PC-3 (cell line): ENCODE data around the gene SLC30A7. TPM values are rescaled to one million over a fixed set of nuclear protein-coding genes. Genes with fewer than 3 reads are reported as not detected.

ENCODE experiments used
- ATAC-seq: fragments of 200-7000 bp; cut with Tn5 transposase; 2 replicates; pipeline ENCODE4 v1.9.1; 2020; ENCODE audit warnings: mild to moderate bottlenecking, moderate library complexity
- BruUV-seq: library from RNA; stranded (reverse); fragments of 400-500 nt; replicated peaks from 2 replicates; lab custom pipeline; 2021; lab: Mats Ljungman, UMichigan
- CTCF ChIA-PET: fragments of 300-600 bp; sonication (Branson Sonifier 250); formaldehyde crosslinking; loops from one replicate; lab custom pipeline; 2022; ENCODE audit warnings: antibody characterized with exemption; lab: Charles Lee
- POLR2A ChIA-PET: fragments of 300-600 bp; sonication (Branson Sonifier 250); formaldehyde crosslinking; loops from one replicate; lab custom pipeline; 2022; ENCODE audit warnings: antibody characterized with exemption; ENCODE audit not compliant: unreplicated experiment; lab: Charles Lee
- DNase-seq: peaks from one replicate; pipeline ENCODE4 v3.0.0-alpha.2; 2015
- H2AFZ ChIP-seq: fragments of 300-600 bp; sonication (generic); 2 replicates; pipeline ENCODE4 v1.6.0; 2016; ENCODE audit warnings: antibody characterized with exemption, low read length
- H3F3A ChIP-seq: fragments of 300-600 bp; sonication (generic); one replicate; pipeline ENCODE4 v1.6.0; 2017; ENCODE audit warnings: antibody characterized with exemption, low read length, control low read depth, mild to moderate bottlenecking; ENCODE audit not compliant: unreplicated experiment
- H3K27ac ChIP-seq: fragments of 300-600 bp; sonication (generic); 2 replicates; pipeline ENCODE4 v1.5.1; 2016; ENCODE audit warnings: mild to moderate bottlenecking, low read length
- H3K27me3 ChIP-seq: fragments of 300-600 bp; sonication (generic); 2 replicates; pipeline ENCODE4 v1.6.1; 2016; ENCODE audit warnings: low read length, mixed read lengths
- H3K36me3 ChIP-seq: fragments of 300-600 bp; sonication (generic); 2 replicates; pipeline ENCODE4 v1.6.1; 2016; ENCODE audit warnings: low read depth, mixed run types, low read length, mixed read lengths
- H3K4me1 ChIP-seq: fragments of 300-600 bp; sonication (generic); 2 replicates; pipeline ENCODE4 v1.5.1; 2016; ENCODE audit warnings: low read length; ENCODE audit not compliant: insufficient read depth
- H3K4me2 ChIP-seq: fragments of 300-600 bp; sonication (generic); 2 replicates; pipeline ENCODE4 v1.6.0; 2016; ENCODE audit warnings: low read length
- H3K4me3 ChIP-seq: fragments of 300-600 bp; sonication (generic); 2 replicates; pipeline ENCODE4 v1.5.1; 2016; ENCODE audit warnings: mild to moderate bottlenecking, low read length, mixed read lengths
- H3K79me2 ChIP-seq: fragments of 300-600 bp; sonication (generic); 2 replicates; pipeline ENCODE4 v1.6.1; 2017; ENCODE audit warnings: low read length, mixed read lengths
- H3K9ac ChIP-seq: fragments of 300-600 bp; sonication (generic); 2 replicates; pipeline ENCODE4 v1.6.0; 2016; ENCODE audit warnings: mild to moderate bottlenecking, low read length
- H3K9me2 ChIP-seq: fragments of 300-600 bp; sonication (generic); replicated peaks from 2 replicates; pipeline ENCODE4 v1.6.1; 2016; ENCODE audit warnings: mixed run types, low read length, mixed read lengths
- H3K9me3 ChIP-seq: fragments of 300-600 bp; sonication (generic); 2 replicates; pipeline ENCODE4 v1.6.1; 2016; ENCODE audit warnings: low read length, mixed read lengths
- H4K20me1 ChIP-seq: fragments of 300-600 bp; sonication (generic); 2 replicates; pipeline ENCODE4 v1.6.1; 2016; ENCODE audit warnings: low read length, mixed read lengths
- EZH2 ChIP-seq: fragments of 300-600 bp; sonication (generic); IDR thresholded peaks from one replicate; pipeline ENCODE4 v1.6.1; 2017; ENCODE audit warnings: antibody characterized with exemption, mild to moderate bottlenecking, low read length; ENCODE audit not compliant: unreplicated experiment
- EZH2phosphoT487 ChIP-seq: fragments of 300-600 bp; sonication (generic); IDR thresholded peaks from 2 replicates; pipeline ENCODE4 v1.6.1; 2018; ENCODE audit warnings: mild to moderate bottlenecking, antibody characterized with exemption, low read length, borderline replicate concordance
- intact Hi-C: fragments of 100-400 bp; cut with micrococcal nuclease; formaldehyde crosslinking; loops from 2 replicates; pipeline ENCODE4 v1.9.0; 2023
- total RNA-seq: library from RNA; depleted of rRNA; stranded (reverse); fragments of >200 nt; gene quantifications from 2 replicates; pipeline ENCODE4 v1.2.3, GENCODE V29; 2014
- TF ChIP-seq, protein P1 (sequence below): fragments of 300-600 bp; sonication (generic); conservative IDR thresholded peaks from 2 replicates; pipeline ENCODE4 v1.5.1; 2017; ENCODE audit warnings: antibody characterized with exemption, low read depth, mild to moderate bottlenecking, low read length

Gene SLC30A7
- total RNA-seq, 1 experiment from 2014 or later = 24.0 TPM

DNA sequence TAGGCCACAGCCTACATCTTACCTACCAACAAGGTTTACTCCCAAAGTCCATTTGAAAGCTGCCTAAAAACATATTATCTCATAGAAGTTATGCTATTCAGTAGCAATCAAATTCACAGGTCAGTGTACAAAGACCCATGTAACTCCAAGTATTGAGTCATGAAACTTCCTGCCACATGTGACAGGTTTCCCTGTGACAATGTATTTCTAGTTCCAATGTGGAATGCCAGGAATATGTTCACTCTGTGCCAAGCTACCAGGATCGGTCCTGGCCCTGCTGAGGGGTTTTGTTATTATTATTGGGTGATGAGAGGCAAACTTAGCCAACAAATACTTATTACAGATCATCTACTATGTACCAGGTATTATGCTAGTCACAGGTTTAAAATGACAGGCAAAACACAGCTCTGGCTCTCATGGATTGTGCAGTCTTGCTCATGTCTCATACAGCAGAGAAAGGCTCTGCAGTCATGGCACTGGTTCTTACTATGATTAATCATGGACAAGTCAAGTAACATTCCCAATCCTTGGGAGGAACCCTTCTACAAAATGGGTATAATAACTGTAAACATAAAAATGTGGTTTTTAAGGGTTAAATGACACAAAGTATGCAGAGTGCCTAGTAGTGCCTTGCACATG, 107.2 kb downstream of the SLC30A7 start:
- H3K4me3 ChIP-seq = no peak overlapping the region
- H3K36me3 ChIP-seq = peaks cover 19% of the 10 kb centered on the region; the same call in 1 of the 2 replicates
- POLR2A ChIA-PET = no interaction called here
- no peak overlapping the region for H2AFZ ChIP-seq
- no peak for DNase-seq
- no TSS peak for BruUV-seq
- no peaks in the 10 kb centered on the region for H3K79me2 ChIP-seq
- H3K9me3 ChIP-seq = no peaks in the 10 kb centered on the region
- peak; percentile 37 for ATAC-seq
- no peaks in the 10 kb centered on the region for H3F3A ChIP-seq
- no peak overlapping the region for H3K27ac ChIP-seq
- TF ChIP-seq EZH2 (no peak), EZH2phosphoT487 (no peak)
- TF ChIP-seq, protein P1, sequence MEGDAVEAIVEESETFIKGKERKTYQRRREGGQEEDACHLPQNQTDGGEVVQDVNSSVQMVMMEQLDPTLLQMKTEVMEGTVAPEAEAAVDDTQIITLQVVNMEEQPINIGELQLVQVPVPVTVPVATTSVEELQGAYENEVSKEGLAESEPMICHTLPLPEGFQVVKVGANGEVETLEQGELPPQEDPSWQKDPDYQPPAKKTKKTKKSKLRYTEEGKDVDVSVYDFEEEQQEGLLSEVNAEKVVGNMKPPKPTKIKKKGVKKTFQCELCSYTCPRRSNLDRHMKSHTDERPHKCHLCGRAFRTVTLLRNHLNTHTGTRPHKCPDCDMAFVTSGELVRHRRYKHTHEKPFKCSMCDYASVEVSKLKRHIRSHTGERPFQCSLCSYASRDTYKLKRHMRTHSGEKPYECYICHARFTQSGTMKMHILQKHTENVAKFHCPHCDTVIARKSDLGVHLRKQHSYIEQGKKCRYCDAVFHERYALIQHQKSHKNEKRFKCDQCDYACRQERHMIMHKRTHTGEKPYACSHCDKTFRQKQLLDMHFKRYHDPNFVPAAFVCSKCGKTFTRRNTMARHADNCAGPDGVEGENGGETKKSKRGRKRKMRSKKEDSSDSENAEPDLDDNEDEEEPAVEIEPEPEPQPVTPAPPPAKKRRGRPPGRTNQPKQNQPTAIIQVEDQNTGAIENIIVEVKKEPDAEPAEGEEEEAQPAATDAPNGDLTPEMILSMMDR = no peak
- intact Hi-C loops = no loop called here
- CTCF ChIA-PET = no interaction called here
- H3K4me1 ChIP-seq = peaks cover 18% of the 10 kb centered on the region
- H3K9ac ChIP-seq = no peak overlapping the region
- H3K9me2 ChIP-seq = no peaks in the 10 kb centered on the region
- 0 out of 2 replicates have a peak overlapping the region, but pooled peaks have one; percentile 11 for H3K4me2 ChIP-seq
- H4K20me1 ChIP-seq = no peaks in the 10 kb centered on the region
- H3K27me3 ChIP-seq = no peaks in the 10 kb centered on the region

DNA sequence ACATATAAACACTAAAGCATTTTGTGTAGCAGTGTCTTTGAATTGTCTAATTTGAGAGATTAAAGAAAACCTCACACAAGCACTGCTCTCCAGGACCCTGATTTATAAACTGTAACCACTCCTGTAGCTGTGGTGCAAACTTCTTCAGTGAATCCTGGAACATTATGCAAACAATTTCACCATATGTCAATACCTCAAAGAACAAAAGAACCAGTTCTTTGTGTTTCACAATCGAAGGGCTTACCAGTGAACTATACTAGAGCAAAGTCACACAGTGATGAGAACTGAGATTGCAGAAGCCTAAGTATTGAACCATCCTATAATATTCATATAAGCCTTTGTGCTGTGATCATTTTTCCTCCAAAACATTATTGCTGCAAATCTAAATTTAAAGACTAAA, 108.2 kb downstream of the SLC30A7 start:
- Histone ChIP-seq H3K36me3 (peaks cover 17% of the 10 kb centered on the region; the same call in 1 of the 2 replicates), H4K20me1 (no peaks in the 10 kb centered on the region), H3K9ac (no peak overlapping the region), H3K9me2 (no peaks in the 10 kb centered on the region), H3K27ac (no peak overlapping the region), H3F3A (no peaks in the 10 kb centered on the region), H3K27me3 (no peaks in the 10 kb centered on the region), H3K9me3 (no peaks in the 10 kb centered on the region), H3K4me3 (no peak overlapping the region), H3K4me2 (no peak overlapping the region), H3K79me2 (no peaks in the 10 kb centered on the region), H3K4me1 (peaks cover 18% of the 10 kb centered on the region), H2AFZ (no peak overlapping the region)
- ChIA-PET POLR2A (no interaction called here), CTCF (interaction anchor here (0.7 kb wide), 1 partner anchor 234 kb away, joined by 3 read pairs; no protein-coding TSS in a partner anchor)
- TF ChIP-seq, protein P1 = no peak
- TF ChIP-seq EZH2 (no peak), EZH2phosphoT487 (no peak)
- peak; percentile 39; the same call in 1 of the 2 replicates for ATAC-seq
- DNase-seq = peak; percentile 47
- intact Hi-C loops = no loop called here
- BruUV-seq = no TSS peak

DNA sequence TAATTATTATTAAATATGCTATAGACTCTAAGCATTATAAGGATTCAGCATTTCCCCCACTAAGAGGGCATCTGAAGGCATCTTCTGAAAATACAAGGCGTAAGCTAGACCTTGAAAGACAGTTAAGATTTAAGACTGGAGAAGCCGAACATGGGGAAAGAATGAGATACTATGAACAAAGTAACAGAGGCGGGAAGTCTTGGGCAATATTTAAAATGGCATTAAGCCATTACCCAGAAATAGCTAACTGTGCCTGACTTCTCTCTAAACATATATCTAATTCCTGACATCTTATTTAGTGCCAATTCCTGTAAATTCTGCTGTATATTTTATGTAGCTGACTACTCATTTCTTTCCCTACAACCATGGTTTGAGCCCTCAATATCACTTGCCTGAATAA, 108.8 kb downstream of the SLC30A7 start:
- intact Hi-C loops = no loop called here

More for the DNA sequence above, 108.8 kb downstream of the SLC30A7 start:
- CTCF ChIA-PET = interaction anchor here (0.7 kb wide), 1 partner anchor 234 kb away, joined by 3 read pairs; no protein-coding TSS in a partner anchor
- no peaks in the 10 kb centered on the region for H3F3A ChIP-seq
- H3K4me2 ChIP-seq = no peak overlapping the region
- no peak overlapping the region for H2AFZ ChIP-seq
- no peak overlapping the region for H3K27ac ChIP-seq
- DNase-seq (no peak), ATAC-seq (no peak)
- peaks cover 18% of the 10 kb centered on the region for H3K4me1 ChIP-seq
- POLR2A ChIA-PET = no interaction called here
- H3K4me3 ChIP-seq = no peak overlapping the region
- no peaks in the 10 kb centered on the region for H4K20me1 ChIP-seq
- peaks cover 17% of the 10 kb centered on the region; the same call in 1 of the 2 replicates for H3K36me3 ChIP-seq
- no peaks in the 10 kb centered on the region for H3K9me2 ChIP-seq
- no peak for TF ChIP-seq EZH2phosphoT487
- no peak for TF ChIP-seq EZH2
- TF ChIP-seq, protein P1 = no peak
- no TSS peak for BruUV-seq
- H3K27me3 ChIP-seq = no peaks in the 10 kb centered on the region
- no peak overlapping the region for H3K9ac ChIP-seq
- no peaks in the 10 kb centered on the region for H3K9me3 ChIP-seq
- no peaks in the 10 kb centered on the region for H3K79me2 ChIP-seq
